HEK293T (cell line): ENCODE data around the gene NRP2.

Source experiments
- ARNT ChIP-seq: fragments of 450-650 bp; IDR thresholded peaks from 2 replicates; pipeline ENCODE4 v1.6.1; 2017; ENCODE audit warnings: mild to moderate bottlenecking
- CTBP1 ChIP-seq: fragments of 450-650 bp; IDR thresholded peaks from 2 replicates; pipeline ENCODE4 v1.6.1; 2016; ENCODE audit warnings: borderline replicate concordance
- ELF4 ChIP-seq: fragments of 450-650 bp; IDR thresholded peaks from 2 replicates; pipeline ENCODE4 v1.6.1; 2017; ENCODE audit warnings: antibody characterized with exemption
- FOXA1 ChIP-seq: fragments of 450-650 bp; IDR thresholded peaks from 2 replicates; pipeline ENCODE4 v1.6.1; 2016; ENCODE audit warnings: mild to moderate bottlenecking
- FOXM1 ChIP-seq: fragments of 450-650 bp; IDR thresholded peaks from 2 replicates; pipeline ENCODE4 v1.6.1; 2017; ENCODE audit warnings: mild to moderate bottlenecking, borderline replicate concordance
- HDGF ChIP-seq: fragments of 450-650 bp; IDR thresholded peaks from 2 replicates; pipeline ENCODE4 v1.6.1; 2017; ENCODE audit warnings: antibody characterized with exemption, borderline replicate concordance
- L3MBTL2 ChIP-seq: fragments of 450-650 bp; conservative IDR thresholded peaks from 2 replicates; pipeline ENCODE4 v1.6.1; 2016; ENCODE audit warnings: mild to moderate bottlenecking
- NFRKB ChIP-seq: fragments of 450-650 bp; IDR thresholded peaks from 2 replicates; pipeline ENCODE4 v1.6.1; 2016; ENCODE audit warnings: mild to moderate bottlenecking, moderate library complexity
- SP1 ChIP-seq: fragments of 450-650 bp; IDR thresholded peaks from 2 replicates; pipeline ENCODE4 v1.6.1; 2017
- SUZ12 ChIP-seq: fragments of 450-650 bp; IDR thresholded peaks from 2 replicates; pipeline ENCODE4 v1.6.1; 2016; ENCODE audit warnings: mild to moderate bottlenecking
- TARDBP ChIP-seq: fragments of 450-650 bp; IDR thresholded peaks from 2 replicates; pipeline ENCODE4 v1.6.1; 2016
- ZNF384 ChIP-seq: fragments of 450-650 bp; IDR thresholded peaks from 2 replicates; pipeline ENCODE4 v1.6.1; 2016

- TF ChIP-seq TARDBP (no peak), FOXA1 (no peak), ARNT (no peak), SP1 (no peak), HDGF (no peak), NFRKB (no peak), ZNF384 (no peak), ELF4 (no peak), FOXM1 (no peak), SUZ12 (no peak), CTBP1 (no peak), L3MBTL2 (no peak)
These were observed 3.9 kb downstream of the NRP2 start for GRCh38 chr2:205686056-205686782.
